Heart right ventricle (tissue), 16 donors: ENCODE measurements around the gene TRIM34. TPM values are rescaled to one million over a fixed set of nuclear protein-coding genes. Genes with fewer than 3 reads are reported as not detected.
"Not testable (repeated sequence)": the region's sequence is repeated elsewhere in the genome, so short reads cannot be mapped to it uniquely, and the experiment has no call there.

Source experiments
- ATAC-seq, 8 donors: fragments of 200-7000 bp; cut with Tn5 transposase; one replicate each; pipeline ENCODE4 v1.9.1; 2020; ENCODE audit warnings: mild to moderate bottlenecking in 8 of 8, moderate library complexity in 8 of 8, moderate number of reproducible peaks in 1 of 8
- DNase-seq, 2 donors: peaks; one replicate each; pipeline ENCODE4 v3.0.0-alpha.2; 2020
- H3K27ac ChIP-seq, 10 donors: fragments of 200-600 bp; sonication (generic) in 2 of 10; one replicate each; pipeline versions ENCODE4 v1.5.0 to v1.8.0; 2020 to 2022; ENCODE audit warnings: mild to moderate bottlenecking in 3 of 10
- H3K27me3 ChIP-seq, 7 donors: fragments of 200-600 bp; one replicate each; pipeline ENCODE4 v1.8.0; 2021 to 2022; ENCODE audit warnings: mild to moderate bottlenecking in 2 of 7
- H3K36me3 ChIP-seq, 9 donors: fragments of 200-600 bp; sonication (generic) in 1 of 9; one replicate each; pipeline versions ENCODE4 v1.5.0 to v1.8.0; 2020 to 2022; ENCODE audit warnings: mild to moderate bottlenecking in 2 of 9
- H3K4me1 ChIP-seq, 9 donors: fragments of 200-600 bp; sonication (generic) in 1 of 9; one replicate each; pipeline versions ENCODE4 v1.5.0 to v1.8.0; 2020 to 2022; ENCODE audit warnings: mild to moderate bottlenecking in 4 of 9
- H3K4me3 ChIP-seq, 10 donors: fragments of 200-600 bp; sonication (generic) in 2 of 10; one replicate each; pipeline versions ENCODE4 v1.5.0 to v1.8.0; 2020 to 2022; ENCODE audit warnings: mild to moderate bottlenecking in 7 of 10, moderate library complexity in 2 of 10
- H3K9me3 ChIP-seq, 11 donors: fragments of 200-600 bp in 10 of 11; sonication (generic) in 2 of 11; one replicate each; pipeline versions ENCODE4 v1.5.0 to v1.8.0; 2013 to 2022; ENCODE audit warnings: mild to moderate bottlenecking in 2 of 11, control low read depth in 1 of 11, moderate library complexity in 1 of 11
- CTCF ChIP-seq, 9 donors: fragments of 200-600 bp; sonication (generic) in 2 of 9; IDR thresholded peaks; one replicate each; pipeline versions ENCODE4 v1.5.0 to v1.8.0; 2021 to 2022; ENCODE audit warnings: antibody characterized with exemption in 9 of 9, mild to moderate bottlenecking in 5 of 9, moderate library complexity in 1 of 9
- WGBS, 2 donors: extraction: QIAGEN DNeasy Blood & Tissue Kit; methylation state at CpG; one replicate each; pipeline ENCODE4 v1.1.7; 2013; ENCODE audit warnings: inconsistent platforms in 1 of 2; 5-methylcytosine and 5-hydroxymethylcytosine counted together
- intact Hi-C, 10 donors: fragments of 100-400 bp; cut with DNase I; formaldehyde crosslinking; loops; one replicate each; pipeline versions ENCODE4 v1.11.1 to v1.14.2; 2022
- polyA plus RNA-seq, 2 donors: library from polyadenylated mRNA; stranded (reverse); fragments of 200-250 nt; gene quantifications; one replicate each; pipeline ENCODE4 v1.2.3, GENCODE V29; 2013
- total RNA-seq, 10 donors: library from RNA; stranded (reverse); fragmentation: NEBNext Ultra II Directional in 3 of 10; extraction: Animal tissue kit (Norgen Biotek cat#: 25700) in 3 of 10; gene quantifications; one replicate each; pipeline versions ENCODE4 v1.2.1 to v1.2.4, GENCODE V29; 2021 to 2023
- donor health status: Arrhythmogenic right ventricular cardiomyopathy.
- donor health status: ischemic (EF 13 %, LVEDD 7.1; RV severe dilation, severe dysfunction).
- donor health status: healthy with polysubstance abuse.
- donor health status: DM: no; HTN: yes; CAD: no.
- donor health status: DM: no; HTN: no; CAD: no.
- donor health status: ischemic (EF 25% LVEDD 6.9; RV normal size, moderate dysfunction).
- donor health status: ischemic (EF 25% LVEDD 5.7; RV mildly dilated, moderate dysfunction).
- donor health status: healthy.
- donor health status: DM: yes; HTN: yes; CAD: no.
- donor health status: Ischemic cardiomyopathy.
- donor health status: ischemic (EF 35%, LVEDD 5.7; RV mildly dilated, moderate dysfunction).
- donor health status: nonischemic (EF 11% LVEDD 7.7; RV severe dilation, severe dysfunction).
- donor health status: DM: yes; HTN: yes; CAD: no.
- donor health status: PGD.
- donor health status: ischemic (EF 29% LVEDD 5.4; RV normal size, mild dysfunction).
- donor health status: nonischemic (EF 23%, LVEDD 6.1; RV moderate dilation, normal function).

Gene TRIM34
- total and polyA plus RNA-seq, 12 donors: 0.66 to 6.5 (median 1.9) TPM

- Histone ChIP-seq H3K4me3 (peak within 1 kb of the TSS in 9 of 10 donors; percentile 24 to 61 (median 59)), H3K9me3 (no peaks in the 10 kb centered on the region), H3K27ac (peak within 1 kb of the TSS in 6 of 10 donors; percentile 15 to 78 (median 50)), H3K36me3 (no peaks in the 10 kb centered on the region), H3K4me1 (peaks cover 6 to 23% (median 13%) of the 10 kb centered on the region in 9 donors), H3K27me3 (no peaks in the 10 kb centered on the region)
- no peak for TF ChIP-seq CTCF (IDR thresholded peaks at IDR 0.05)
- WGBS, 2 donors: 8 to 9% methylated on average over 19 to 20 of the region's 20 CpGs
- ATAC-seq (peak; percentile 40 to 83 (median 73)), DNase-seq (peak; percentile 51 to 55)
- intact Hi-C loops: loop anchor here in 3 of 10 donors (5.0 kb wide), 2 partner anchors 211 to 1204 kb away; partner anchors contain the start of genes OR52N2 (in 3 of the 3) and TRIM21 (in 1 of the 3)
Observed at GRCh38 chr11:5596607-5597201, 28.1 kb upstream of the TRIM34 start, which contains the start of gene TRIM6. TSS of gene TRIM6 (plus strand) at chr11:5596637. CDS start at chr11:5596898, 261 bp downstream.

GRCh38 chr11:5597953-5598352, 26.8 kb upstream of the TRIM34 start:
- WGBS, 2 donors: 54% methylated on average over 3 of the region's 3 CpGs
- intact Hi-C loops: loop anchor here in 3 of 10 donors (5.0 kb wide), 2 partner anchors 209 to 1206 kb away; partner anchors contain the start of genes OR52N2 (in 3 of the 3) and TRIM21 (in 1 of the 3)
- DNase-seq: no peak
- Histone ChIP-seq H3K27me3 (no peaks in the 10 kb centered on the region), H3K27ac (no peak overlapping the region), H3K9me3 (no peaks in the 10 kb centered on the region), H3K36me3 (no peaks in the 10 kb centered on the region), H3K4me3 (no peak overlapping the region), H3K4me1 (peaks cover 6 to 23% (median 13%) of the 10 kb centered on the region in 9 donors)
- ATAC-seq: no peak
- no peak for TF ChIP-seq CTCF (IDR thresholded peaks at IDR 0.05)

- H3K4me3 ChIP-seq: no peak overlapping the region
- intact Hi-C loops: loop anchor here in 4 of 10 donors (5.0 to 10.0 kb wide), 2 partner anchors 204 to 207 kb away; partner anchors contain the start of gene OR52N2 (in 4 of the 4)
- ATAC-seq: peak; percentile 69 to 85 (median 80)
Observed at GRCh38 chr11:5600374-5600851, 24.4 kb upstream of the TRIM34 start.

GRCh38 chr11:5602791-5603190, 22.0 kb upstream of the TRIM34 start:
- 93 to 98% methylated on average over 4 of the region's 4 CpGs for WGBS, 2 donors
- intact Hi-C loops: loop anchor here in 4 of 10 donors (5.0 to 10.0 kb wide), 2 partner anchors 202 to 205 kb away; partner anchors contain the start of gene OR52N2 (in 4 of the 4)

More at GRCh38 chr11:5600374-5600851, 24.4 kb upstream of the TRIM34 start:
- Histone ChIP-seq H3K27me3 (no peaks in the 10 kb centered on the region), H3K36me3 (peaks cover 0 to under 1% (median 0%) of the 10 kb centered on the region in 9 donors), H3K4me1 (peaks cover 6 to 23% (median 13%) of the 10 kb centered on the region in 9 donors), H3K9me3 (no peaks in the 10 kb centered on the region), H3K27ac (peak overlapping the region in 3 of 10 donors; percentile 27 to 56 (median 38))
- DNase-seq: peak; percentile 50 to 63
- TF ChIP-seq CTCF (IDR thresholded peaks at IDR 0.05): peak; percentile 29 to 85 (median 76)
- 37 to 42% methylated on average over 9 of the region's 9 CpGs for WGBS, 2 donors

More at GRCh38 chr11:5602791-5603190, 22.0 kb upstream of the TRIM34 start:
- H3K4me3 ChIP-seq, H3K9me3 ChIP-seq, DNase-seq, H3K4me1 ChIP-seq, H3K27ac ChIP-seq, ATAC-seq, H3K27me3 ChIP-seq: not testable (repeated sequence)
- peaks cover 0 to 13% (median 0%) of the 10 kb centered on the region in 9 donors for H3K36me3 ChIP-seq
